Gastroesophageal sphincter (tissue), 4 donors: Measurements from ENCODE around the gene ZNF771. TPM values are rescaled to one million over a fixed set of nuclear protein-coding genes. Genes with fewer than 3 reads are reported as not detected.
A peak's percentile ranks its signal among the peaks of the same experiment; 100 is the strongest.

Experiments
- ATAC-seq: fragments of 150-250 bp; one replicate; pipeline ENCODE4 v1.9.1; 2016; ENCODE audit warnings: mild to moderate bottlenecking, moderate library complexity
- H3K27ac ChIP-seq, 4 donors: fragments of 200-600 bp; sonication (generic) in 3 of 4; 1 replicate in 3 of 4; 2 replicates in 1 of 4; pipeline ENCODE4 v1.5.1; 2016 to 2019
- H3K27me3 ChIP-seq: fragments of 200-600 bp; sonication (generic); one replicate; pipeline ENCODE4 v1.5.1; 2019
- H3K36me3 ChIP-seq, 2 donors: fragments of 200-600 bp; sonication (generic); one replicate each; pipeline ENCODE4 v1.5.1; 2019; ENCODE audit warnings: control low read depth in 1 of 2
- H3K4me1 ChIP-seq, 3 donors: fragments of 200-600 bp; sonication (generic); 1 replicate in 2 of 3; 2 replicates in 1 of 3; pipeline ENCODE4 v1.5.1; 2016 to 2019; ENCODE audit warnings: control low read depth in 2 of 3
- H3K4me3 ChIP-seq, 2 donors: fragments of 200-600 bp; sonication (generic); one replicate each; pipeline ENCODE4 v1.5.1; 2019; ENCODE audit warnings: mild to moderate bottlenecking in 1 of 2, moderate library complexity in 1 of 2
- H3K9me3 ChIP-seq, 3 donors: fragments of 200-600 bp; sonication (generic); one replicate each; pipeline ENCODE4 v1.5.1; 2017 to 2019; ENCODE audit warnings: control low read depth in 2 of 3
- EP300 ChIP-seq: sonication (generic); formaldehyde crosslinking; IDR thresholded peaks from one replicate; pipeline ENCODE4 v1.6.1; 2017; ENCODE audit warnings: antibody characterized with exemption, mild to moderate bottlenecking
- POLR2A ChIP-seq, 2 donors: fragments of 450-650 bp; IDR thresholded peaks; one replicate each; pipeline ENCODE4 v1.6.1; 2017; ENCODE audit warnings: antibody characterized with exemption in 2 of 2, mild to moderate bottlenecking in 2 of 2, moderate library complexity in 1 of 2
- POLR2AphosphoS5 ChIP-seq: sonication (generic); formaldehyde crosslinking; IDR thresholded peaks from one replicate; pipeline ENCODE4 v1.6.1; 2017; ENCODE audit warnings: antibody characterized with exemption
- WGBS, 2 donors: methylation state at CpG; one replicate each; pipeline ENCODE4 v1.1.5; 2018; ENCODE audit warnings: low coverage in 1 of 2; 5-methylcytosine and 5-hydroxymethylcytosine counted together
- total RNA-seq, 4 donors: library from RNA; depleted of rRNA; stranded (reverse); fragments of >200 nt; gene quantifications; one replicate each; pipeline ENCODE4 v1.1.0, GENCODE V29; 2016
- TF ChIP-seq, protein P1 (sequence below), 4 experiments: fragments of 200-600 bp in 2 of 4; fragments of 450-650 bp in 2 of 4; sonication (generic) in 1 of 4; IDR thresholded peaks; one replicate each; pipeline ENCODE4 v1.5.1; 2017 to 2019; ENCODE audit warnings: antibody characterized with exemption in 4 of 4, mild to moderate bottlenecking in 2 of 4, moderate library complexity in 2 of 4

Gene ZNF771
- total RNA-seq, 4 donors from 2014 or later, result 17.6 to 29.3 (median 19.5) TPM

DNA sequence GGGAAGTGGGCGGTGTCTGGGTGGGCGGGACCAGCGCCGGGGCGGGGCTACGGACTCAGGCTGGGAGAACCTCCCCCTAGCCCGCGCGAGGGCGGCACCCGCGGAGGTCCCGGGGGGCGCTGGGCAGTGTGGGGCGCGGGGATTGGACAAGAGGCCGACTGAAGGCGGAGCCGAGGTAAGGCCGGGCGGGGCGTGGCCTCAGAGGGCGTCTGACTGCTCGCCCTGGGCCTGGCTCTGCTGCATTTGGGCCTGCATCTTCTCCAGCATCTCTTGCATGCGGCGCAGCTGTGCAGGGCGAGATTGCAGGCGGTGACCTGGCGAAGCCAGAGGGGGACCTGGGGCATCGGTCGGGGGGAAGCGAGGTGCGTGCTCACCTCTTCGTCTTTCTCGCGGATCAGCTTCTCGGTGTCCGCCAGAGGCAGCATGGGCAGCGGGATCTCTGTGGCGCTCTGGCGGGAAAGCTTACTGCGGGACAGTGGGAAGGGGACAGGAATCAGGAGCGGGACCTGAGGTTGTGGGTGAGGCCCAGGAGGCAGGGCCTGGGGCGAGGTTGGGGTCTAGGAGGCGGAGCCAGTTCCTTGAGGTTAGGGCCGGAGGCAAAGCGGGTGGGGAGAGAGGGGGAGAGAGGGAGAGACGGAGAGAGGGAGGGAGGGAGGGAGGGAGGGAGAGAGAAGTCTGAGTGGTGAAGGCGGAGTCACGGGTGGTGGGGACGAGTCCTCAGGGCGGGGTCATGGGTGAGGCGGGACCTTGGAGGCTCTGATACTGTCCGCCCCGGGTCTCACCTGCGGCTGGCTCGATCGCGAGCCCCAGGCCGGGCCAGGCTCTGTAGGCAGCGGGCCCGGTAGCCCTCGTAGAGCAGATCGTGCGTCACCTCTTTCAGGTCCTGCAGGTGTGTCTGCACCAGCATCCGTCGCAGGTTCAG lies 28.9 kb upstream of the ZNF771 start:
- ATAC-seq, result peak; percentile 95
- Histone ChIP-seq H3K27me3 (no peaks in the 10 kb centered on the region), H3K4me1 (peaks cover 0 to 46% (median 10%) of the 10 kb centered on the region in 3 donors), H3K4me3 (peak overlapping the region; percentile 44 to 68), H3K9me3 (no peaks in the 10 kb centered on the region), H3K36me3 (no peaks in the 10 kb centered on the region), H3K27ac (peak overlapping the region; percentile 90 to 100 (median 99))
- WGBS, 2 donors, result 0 to 20% methylated on average over 1 of the region's 67 CpGs
- TF ChIP-seq POLR2A (IDR thresholded peaks at IDR 0.05), result peak; percentile 39 to 42
- TF ChIP-seq EP300, result no peak
- TF ChIP-seq, protein P1, sequence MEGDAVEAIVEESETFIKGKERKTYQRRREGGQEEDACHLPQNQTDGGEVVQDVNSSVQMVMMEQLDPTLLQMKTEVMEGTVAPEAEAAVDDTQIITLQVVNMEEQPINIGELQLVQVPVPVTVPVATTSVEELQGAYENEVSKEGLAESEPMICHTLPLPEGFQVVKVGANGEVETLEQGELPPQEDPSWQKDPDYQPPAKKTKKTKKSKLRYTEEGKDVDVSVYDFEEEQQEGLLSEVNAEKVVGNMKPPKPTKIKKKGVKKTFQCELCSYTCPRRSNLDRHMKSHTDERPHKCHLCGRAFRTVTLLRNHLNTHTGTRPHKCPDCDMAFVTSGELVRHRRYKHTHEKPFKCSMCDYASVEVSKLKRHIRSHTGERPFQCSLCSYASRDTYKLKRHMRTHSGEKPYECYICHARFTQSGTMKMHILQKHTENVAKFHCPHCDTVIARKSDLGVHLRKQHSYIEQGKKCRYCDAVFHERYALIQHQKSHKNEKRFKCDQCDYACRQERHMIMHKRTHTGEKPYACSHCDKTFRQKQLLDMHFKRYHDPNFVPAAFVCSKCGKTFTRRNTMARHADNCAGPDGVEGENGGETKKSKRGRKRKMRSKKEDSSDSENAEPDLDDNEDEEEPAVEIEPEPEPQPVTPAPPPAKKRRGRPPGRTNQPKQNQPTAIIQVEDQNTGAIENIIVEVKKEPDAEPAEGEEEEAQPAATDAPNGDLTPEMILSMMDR (IDR thresholded peaks at IDR 0.05), result peak in 2 of 4 experiments; percentile 27 to 40
- TF ChIP-seq POLR2AphosphoS5, result peak; percentile 43

DNA sequence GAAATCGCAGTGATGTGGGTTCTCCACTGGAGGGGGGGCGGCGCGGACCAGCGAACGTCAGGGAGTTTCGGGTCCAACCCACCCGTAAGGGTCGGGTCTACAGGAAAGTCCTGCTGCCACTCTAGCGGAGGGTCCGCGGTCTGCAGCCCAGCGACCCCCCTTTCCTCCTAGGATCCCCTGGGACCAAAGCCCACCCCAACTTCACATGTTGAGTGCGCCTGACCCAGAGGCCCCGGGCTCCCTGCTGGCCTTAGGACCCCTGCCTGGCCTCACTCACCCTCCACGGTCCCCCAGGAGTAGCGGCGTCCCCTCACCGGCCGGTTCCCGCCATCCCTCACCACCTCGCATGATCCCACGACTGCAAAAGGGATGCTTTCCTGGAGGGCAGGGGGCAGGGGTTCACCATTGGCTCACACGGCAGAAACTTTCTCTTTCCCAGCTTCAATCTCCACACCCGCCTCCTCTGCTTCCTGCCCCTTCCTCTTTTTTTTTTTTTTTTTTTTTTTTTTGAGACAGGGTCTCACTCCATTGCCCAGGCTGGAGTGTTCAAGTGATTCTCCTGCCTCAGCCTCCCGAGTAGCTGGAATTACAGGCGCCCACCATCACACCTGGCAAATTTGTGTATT lies 28.1 kb upstream of the ZNF771 start:
- peaks cover 0 to 51% (median 10%) of the 10 kb centered on the region in 3 donors for H3K4me1 ChIP-seq
- H3K27me3 ChIP-seq, result no peaks in the 10 kb centered on the region
- H3K36me3 ChIP-seq, result no peaks in the 10 kb centered on the region
- H3K27ac ChIP-seq, result peak overlapping the region; percentile 83 to 100 (median 99)
- H3K4me3 ChIP-seq, result peak overlapping the region; percentile 44 to 68
- no peak for ATAC-seq
- no peaks in the 10 kb centered on the region for H3K9me3 ChIP-seq
- WGBS, 2 donors, result 47% methylated on average over 10 of the region's 27 CpGs; no CpG with 5 or more reads in 1 of the 2 donors
- TF ChIP-seq POLR2A (IDR thresholded peaks at IDR 0.05) (no peak), EP300 (no peak), POLR2AphosphoS5 (no peak)
- TF ChIP-seq, protein P1 (IDR thresholded peaks at IDR 0.05), result no peak

DNA sequence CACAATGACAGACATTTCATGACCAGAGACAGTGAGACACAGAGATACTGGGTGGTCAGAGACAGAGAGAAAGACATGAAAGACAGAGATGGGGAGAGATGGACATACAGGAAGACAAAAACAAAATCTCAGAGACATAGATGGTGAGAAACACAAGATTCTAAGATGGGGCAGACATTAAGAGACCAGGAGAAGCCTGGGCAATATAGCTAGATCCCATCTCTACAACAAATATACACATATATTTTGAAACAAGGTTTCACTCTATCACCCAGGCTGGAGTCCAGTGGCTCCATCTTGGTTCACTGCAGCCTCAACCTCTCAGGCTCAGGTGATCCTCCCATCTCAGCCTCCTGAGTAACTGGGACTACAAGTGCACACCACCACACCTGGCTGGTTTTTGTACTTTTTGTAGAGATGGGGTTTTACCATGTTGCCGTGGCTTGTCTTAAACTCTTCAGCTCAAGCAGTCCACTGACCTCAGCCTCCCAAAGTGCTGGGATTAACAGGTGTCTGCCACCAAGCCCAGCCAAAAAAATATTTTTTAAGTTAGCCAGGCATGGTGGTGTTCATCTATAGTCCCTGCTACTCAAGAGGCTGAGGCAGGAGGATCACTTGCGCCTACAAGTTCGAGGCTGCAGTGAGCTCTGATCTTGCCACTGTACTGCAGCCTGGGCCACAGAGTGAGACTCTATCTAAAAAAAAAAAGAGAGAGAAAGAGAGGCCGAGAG lies 27.2 kb upstream of the ZNF771 start:
- WGBS, 2 donors, result 90 to 100% methylated on average over 1 to 4 of the region's 4 CpGs
- TF ChIP-seq, protein P1 (IDR thresholded peaks at IDR 0.05), result no peak
- TF ChIP-seq POLR2AphosphoS5, result no peak
- TF ChIP-seq EP300, result no peak
- no peak for TF ChIP-seq POLR2A (IDR thresholded peaks at IDR 0.05)
- H3K36me3 ChIP-seq, result no peaks in the 10 kb centered on the region

DNA sequence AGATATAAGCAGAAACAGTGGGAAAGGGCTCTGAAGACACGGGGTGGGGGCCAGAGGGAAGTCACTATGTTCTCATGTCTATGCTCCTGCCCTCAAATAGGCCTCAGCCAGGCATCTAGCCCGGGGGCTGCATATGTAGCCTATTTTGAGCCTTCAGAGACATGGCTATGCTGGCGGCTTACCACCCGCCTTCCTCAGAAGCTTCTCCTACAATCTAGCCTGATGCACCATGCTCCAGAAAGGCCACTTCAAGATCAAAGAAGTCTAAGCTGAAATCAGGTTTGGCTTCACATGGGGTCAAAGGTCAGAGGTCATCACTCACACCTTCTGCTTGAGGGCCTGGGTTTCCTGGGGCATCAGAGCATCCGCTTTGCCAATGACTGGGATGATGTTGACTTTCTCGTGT lies 26.6 kb upstream of the ZNF771 start:
- ATAC-seq, result no peak
- H3K36me3 ChIP-seq, result no peaks in the 10 kb centered on the region
- peak overlapping the region in 2 of 4 donors; percentile 12 to 35 for H3K27ac ChIP-seq
- WGBS, 2 donors, result 68 to 80% methylated on average over 2 to 4 of the region's 6 CpGs
- TF ChIP-seq EP300, result no peak
- TF ChIP-seq, protein P1 (IDR thresholded peaks at IDR 0.05), result no peak
- TF ChIP-seq POLR2AphosphoS5, result no peak
- TF ChIP-seq POLR2A (IDR thresholded peaks at IDR 0.05), result no peak
- H3K27me3 ChIP-seq, result no peaks in the 10 kb centered on the region
- no peak overlapping the region for H3K4me3 ChIP-seq
- H3K4me1 ChIP-seq, result peaks cover 0 to 51% (median 10%) of the 10 kb centered on the region in 3 donors
- no peaks in the 10 kb centered on the region for H3K9me3 ChIP-seq

More for the DNA sequence above, 27.2 kb upstream of the ZNF771 start:
- Histone ChIP-seq H3K9me3 (no peaks in the 10 kb centered on the region), H3K27ac (peak overlapping the region in 1 of 4 donors; percentile 100), H3K4me3 (no peak overlapping the region), H3K27me3 (no peaks in the 10 kb centered on the region), H3K4me1 (peaks cover 0 to 51% (median 10%) of the 10 kb centered on the region in 3 donors)
- ATAC-seq, result no peak
